ENCODE measurements around the gene WNT7B. TPM values are rescaled to one million over a fixed set of nuclear protein-coding genes. Genes with fewer than 3 reads are reported as not detected.

The WNT7B gene
- total and polyA plus RNA-seq, 7 donors, result not detected

DNA sequence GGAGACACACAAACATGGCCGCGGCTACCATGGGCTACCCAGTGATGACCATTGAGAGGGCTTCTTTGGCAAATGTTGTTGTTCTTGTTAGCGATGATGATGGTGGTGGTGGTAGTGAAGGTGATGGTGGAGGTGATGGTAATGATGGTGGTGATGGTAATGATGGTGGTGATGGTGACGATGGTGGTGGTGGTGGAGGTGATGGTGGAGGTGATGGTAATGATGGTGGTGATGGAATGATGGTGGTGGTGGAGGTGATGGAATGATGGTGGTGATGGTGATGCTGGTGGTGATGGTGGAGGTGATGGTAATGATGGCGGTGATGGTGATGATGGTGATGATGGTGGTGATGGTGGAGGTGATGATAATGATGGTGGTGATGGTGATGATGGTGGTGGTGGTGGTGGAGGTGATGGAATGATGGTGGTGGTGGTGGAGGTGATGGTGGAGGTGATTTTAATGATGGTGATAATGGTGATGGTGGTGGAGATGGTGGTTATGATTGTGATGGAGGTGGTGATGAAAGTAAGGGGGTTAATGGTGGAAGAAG lies 16.3 kb upstream of the WNT7B start:
- WGBS, 2 donors, result 96% methylated on average over 5 of the region's 5 CpGs

DNA sequence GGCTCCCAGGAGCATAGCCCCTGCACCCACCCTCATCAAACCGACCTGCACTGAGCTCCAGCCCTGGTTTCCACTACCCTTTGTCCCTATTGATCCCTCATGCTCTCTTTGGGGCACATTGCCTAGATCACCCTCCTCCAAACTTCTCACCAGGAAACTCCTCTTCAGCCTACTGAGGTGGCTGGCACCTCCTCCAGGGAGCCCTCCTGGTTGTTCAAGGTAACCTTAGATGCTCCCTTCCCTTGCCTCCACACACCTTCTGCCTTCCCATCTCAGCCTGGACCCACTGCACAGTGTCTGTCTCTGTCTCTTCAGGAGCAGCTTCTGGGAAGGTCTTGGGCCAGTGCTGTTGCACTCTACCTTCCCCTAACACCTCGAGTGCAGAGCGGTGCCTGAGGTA lies 15.8 kb upstream of the WNT7B start:
- Histone ChIP-seq H3K4me3 (no peak overlapping the region), H3K27ac (no peak overlapping the region), H3K27me3 (no peaks in the 10 kb centered on the region), H3K4me1 (peaks cover 0 to 35% (median 33%) of the 10 kb centered on the region in 4 donors), H3K9me3 (no peaks in the 10 kb centered on the region), H3K36me3 (no peaks in the 10 kb centered on the region)
- intact Hi-C loops (cut with DNase I), result loop anchor here (5.0 to 10.0 kb wide), 3 partner anchors 325 to 772 kb away; partner anchors contain the start of genes CELSR1 and TBC1D22A
- DNase-seq, result no peak
- WGBS, 2 donors, result 81 to 84% methylated on average over 3 of the region's 3 CpGs
- TF ChIP-seq EP300 (IDR thresholded peaks at IDR 0.05) (no peak), POLR2AphosphoS5 (IDR thresholded peaks at IDR 0.05) (no peak), POLR2A (IDR thresholded peaks at IDR 0.05) (no peak)
- TF ChIP-seq, protein P1, sequence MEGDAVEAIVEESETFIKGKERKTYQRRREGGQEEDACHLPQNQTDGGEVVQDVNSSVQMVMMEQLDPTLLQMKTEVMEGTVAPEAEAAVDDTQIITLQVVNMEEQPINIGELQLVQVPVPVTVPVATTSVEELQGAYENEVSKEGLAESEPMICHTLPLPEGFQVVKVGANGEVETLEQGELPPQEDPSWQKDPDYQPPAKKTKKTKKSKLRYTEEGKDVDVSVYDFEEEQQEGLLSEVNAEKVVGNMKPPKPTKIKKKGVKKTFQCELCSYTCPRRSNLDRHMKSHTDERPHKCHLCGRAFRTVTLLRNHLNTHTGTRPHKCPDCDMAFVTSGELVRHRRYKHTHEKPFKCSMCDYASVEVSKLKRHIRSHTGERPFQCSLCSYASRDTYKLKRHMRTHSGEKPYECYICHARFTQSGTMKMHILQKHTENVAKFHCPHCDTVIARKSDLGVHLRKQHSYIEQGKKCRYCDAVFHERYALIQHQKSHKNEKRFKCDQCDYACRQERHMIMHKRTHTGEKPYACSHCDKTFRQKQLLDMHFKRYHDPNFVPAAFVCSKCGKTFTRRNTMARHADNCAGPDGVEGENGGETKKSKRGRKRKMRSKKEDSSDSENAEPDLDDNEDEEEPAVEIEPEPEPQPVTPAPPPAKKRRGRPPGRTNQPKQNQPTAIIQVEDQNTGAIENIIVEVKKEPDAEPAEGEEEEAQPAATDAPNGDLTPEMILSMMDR (IDR thresholded peaks at IDR 0.05), result no peak

More for the DNA sequence above, 16.3 kb upstream of the WNT7B start:
- H3K4me1 ChIP-seq, result peaks cover 0 to 40% (median 38%) of the 10 kb centered on the region in 4 donors
- TF ChIP-seq POLR2A (IDR thresholded peaks at IDR 0.05) (no peak), POLR2AphosphoS5 (IDR thresholded peaks at IDR 0.05) (no peak), EP300 (IDR thresholded peaks at IDR 0.05) (no peak)
- TF ChIP-seq, protein P1 (IDR thresholded peaks at IDR 0.05), result no peak
- DNase-seq, result no peak
- no peak overlapping the region for H3K4me3 ChIP-seq
- no peaks in the 10 kb centered on the region for H3K36me3 ChIP-seq
- no peaks in the 10 kb centered on the region for H3K27me3 ChIP-seq
- intact Hi-C loops (cut with DNase I), result loop anchor here (5.0 to 10.0 kb wide), 3 partner anchors 324 to 772 kb away; partner anchors contain the start of genes CELSR1 and TBC1D22A
- no peak overlapping the region for H3K27ac ChIP-seq
- H3K9me3 ChIP-seq, result no peaks in the 10 kb centered on the region

DNA sequence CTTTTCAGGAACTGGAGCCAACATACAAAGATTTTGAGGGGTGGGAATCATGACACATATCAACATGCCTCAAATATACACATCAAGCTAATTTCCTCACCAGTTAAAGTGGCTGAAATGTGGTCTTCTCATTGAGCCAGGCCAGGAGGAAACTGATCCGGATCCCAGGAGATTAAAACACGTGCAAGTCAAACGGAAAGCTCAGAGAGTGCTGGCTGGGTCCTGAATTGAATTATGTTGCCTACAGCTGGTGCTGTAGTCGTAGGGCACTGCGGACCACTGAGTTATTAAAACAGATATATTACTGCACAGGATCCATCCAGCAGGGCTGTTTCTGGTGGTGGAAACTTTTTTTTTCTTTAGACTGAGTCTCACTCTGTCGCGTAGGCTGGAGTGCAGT lies 14.1 kb upstream of the WNT7B start:
- Histone ChIP-seq H3K4me3 (no peak overlapping the region), H3K4me1 (peaks cover 0 to 19% (median 17%) of the 10 kb centered on the region in 4 donors), H3K27me3 (no peaks in the 10 kb centered on the region), H3K36me3 (no peaks in the 10 kb centered on the region), H3K27ac (no peak overlapping the region), H3K9me3 (peaks cover 0 to under 1% (median 0%) of the 10 kb centered on the region in 4 donors)
- no peak for DNase-seq
- TF ChIP-seq POLR2A (IDR thresholded peaks at IDR 0.05), result no peak
- TF ChIP-seq POLR2AphosphoS5 (IDR thresholded peaks at IDR 0.05), result no peak
- TF ChIP-seq, protein P1 (IDR thresholded peaks at IDR 0.05), result no peak
- TF ChIP-seq EP300 (IDR thresholded peaks at IDR 0.05), result no peak
- WGBS, 2 donors, result 86 to 89% methylated on average over 7 of the region's 7 CpGs
- intact Hi-C loops (cut with DNase I), result loop anchor here (5.0 to 10.0 kb wide), 3 partner anchors 326 to 774 kb away; partner anchors contain the start of genes CELSR1 and TBC1D22A

DNA sequence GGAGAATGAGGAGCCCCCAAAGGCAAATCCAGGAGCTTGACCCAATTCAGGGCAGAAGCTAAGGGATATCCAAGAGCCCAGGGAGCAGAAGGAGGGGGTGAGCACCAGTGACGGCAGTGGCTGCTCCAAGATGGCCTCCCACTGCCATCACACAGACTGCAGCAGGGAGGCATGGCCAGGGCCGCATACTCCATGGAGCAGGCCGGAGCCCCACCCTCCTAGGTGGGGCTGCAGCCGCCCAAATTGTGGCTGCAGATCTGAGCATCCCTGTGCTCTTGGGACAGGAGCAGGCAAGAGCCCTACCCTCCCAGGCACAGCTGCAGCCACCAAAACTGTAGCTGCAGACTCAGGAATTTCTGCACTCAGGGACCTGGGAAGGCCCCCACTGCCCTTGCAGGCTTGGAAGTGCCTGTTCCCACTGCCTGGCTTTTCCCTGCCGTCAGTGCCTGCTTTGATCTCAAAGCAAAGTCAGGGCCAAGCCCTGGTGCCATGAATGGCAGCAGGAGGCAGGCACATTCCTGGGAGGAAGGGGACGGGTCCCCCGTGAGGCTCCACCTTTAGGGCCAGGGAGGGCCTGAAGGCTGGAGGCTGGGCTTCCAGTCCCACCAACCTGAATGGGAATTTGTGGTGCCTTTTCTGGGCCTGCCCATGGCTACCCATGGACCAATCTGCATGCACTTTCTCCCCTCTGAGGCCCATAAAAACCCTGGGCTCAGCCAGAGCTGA lies 10.3 kb upstream of the WNT7B start:
- intact Hi-C loops (cut with DNase I), result no loop called here
- no peak for DNase-seq
- Histone ChIP-seq H3K9me3 (peaks cover 0 to 7% (median 0%) of the 10 kb centered on the region in 4 donors), H3K4me1 (no peaks in the 10 kb centered on the region), H3K4me3 (no peak overlapping the region), H3K27me3 (no peaks in the 10 kb centered on the region), H3K27ac (no peak overlapping the region), H3K36me3 (no peaks in the 10 kb centered on the region)
- no peak for TF ChIP-seq POLR2AphosphoS5 (IDR thresholded peaks at IDR 0.05)
- TF ChIP-seq, protein P1 (IDR thresholded peaks at IDR 0.05), result no peak
- no peak for TF ChIP-seq EP300 (IDR thresholded peaks at IDR 0.05)
- no peak for TF ChIP-seq POLR2A (IDR thresholded peaks at IDR 0.05)
- 90 to 91% methylated on average over 7 of the region's 7 CpGs for WGBS, 2 donors
